ENCODE data around the gene HPD.
A peak's percentile ranks its signal among the peaks of the same experiment; 100 is the strongest.

DNA sequence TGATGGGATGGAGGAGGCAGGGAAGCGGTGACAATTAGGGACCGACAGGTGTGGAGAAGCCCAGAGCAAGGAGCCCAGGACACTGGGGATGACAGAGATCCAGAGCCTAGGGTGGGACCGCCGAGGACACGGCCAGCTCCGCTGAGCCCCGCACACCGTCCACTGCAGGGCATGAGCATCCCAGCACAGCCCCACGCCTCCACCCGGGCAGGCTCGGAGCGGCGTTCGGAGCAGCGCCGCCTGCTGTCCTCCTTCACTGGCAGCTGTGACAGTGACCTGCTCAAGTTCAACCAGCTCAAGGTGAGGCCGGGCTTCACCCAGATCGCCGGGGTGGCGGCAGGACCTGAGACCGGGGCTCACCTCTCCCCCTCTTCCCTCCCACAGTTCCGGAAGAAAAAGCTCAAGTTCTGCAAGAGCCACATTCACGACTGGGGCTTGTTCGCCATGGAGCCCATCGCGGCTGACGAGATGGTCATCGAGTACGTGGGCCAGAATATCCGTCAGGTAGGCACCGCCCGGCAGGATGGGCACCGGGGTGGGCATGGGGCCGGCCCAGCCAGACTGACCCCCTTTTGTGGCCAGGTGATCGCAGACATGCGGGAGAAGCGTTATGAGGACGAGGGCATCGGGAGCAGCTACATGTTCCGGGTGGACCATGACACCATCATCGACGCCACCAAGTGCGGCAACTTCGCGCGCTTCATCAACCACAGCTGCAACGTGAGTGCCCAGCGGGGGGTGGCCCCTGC is 31.1 kb downstream of the HPD start:
- TF ChIP-seq, protein P1, sequence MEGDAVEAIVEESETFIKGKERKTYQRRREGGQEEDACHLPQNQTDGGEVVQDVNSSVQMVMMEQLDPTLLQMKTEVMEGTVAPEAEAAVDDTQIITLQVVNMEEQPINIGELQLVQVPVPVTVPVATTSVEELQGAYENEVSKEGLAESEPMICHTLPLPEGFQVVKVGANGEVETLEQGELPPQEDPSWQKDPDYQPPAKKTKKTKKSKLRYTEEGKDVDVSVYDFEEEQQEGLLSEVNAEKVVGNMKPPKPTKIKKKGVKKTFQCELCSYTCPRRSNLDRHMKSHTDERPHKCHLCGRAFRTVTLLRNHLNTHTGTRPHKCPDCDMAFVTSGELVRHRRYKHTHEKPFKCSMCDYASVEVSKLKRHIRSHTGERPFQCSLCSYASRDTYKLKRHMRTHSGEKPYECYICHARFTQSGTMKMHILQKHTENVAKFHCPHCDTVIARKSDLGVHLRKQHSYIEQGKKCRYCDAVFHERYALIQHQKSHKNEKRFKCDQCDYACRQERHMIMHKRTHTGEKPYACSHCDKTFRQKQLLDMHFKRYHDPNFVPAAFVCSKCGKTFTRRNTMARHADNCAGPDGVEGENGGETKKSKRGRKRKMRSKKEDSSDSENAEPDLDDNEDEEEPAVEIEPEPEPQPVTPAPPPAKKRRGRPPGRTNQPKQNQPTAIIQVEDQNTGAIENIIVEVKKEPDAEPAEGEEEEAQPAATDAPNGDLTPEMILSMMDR (IDR thresholded peaks at IDR 0.05 in 8 of 11, conservative IDR thresholded peaks at IDR 0.05 in 3 of 11) = no peak
- TF ChIP-seq POLR2AphosphoS5 (IDR thresholded peaks at IDR 0.05) = peak in 2 of 3 donors; percentile 37 to 76
